ENCODE measurements around the gene INSL6.

Gene INSL6

GRCh38 chr9:5146241-5146640, 39.2 kb downstream of the INSL6 start:
- Histone ChIP-seq H3K9ac (ENCODE audit: low read length) (no peak overlapping the region), H3K23ac (ENCODE audit: low read length) (no peak overlapping the region), H4K8ac (ENCODE audit: low read depth, low read length) (no peak overlapping the region), H3K79me1 (ENCODE audit: low read length) (no peaks in the 10 kb centered on the region), H2BK5ac (ENCODE audit: low read depth, low read length, poor library complexity) (no peak overlapping the region), H3K36me3 (ENCODE audit: control insufficient read depth in 1 of 2, insufficient read depth in 2 of 2, low read length in 2 of 2) (no peaks in the 10 kb centered on the region), H4K12ac (ENCODE audit: low read depth, low read length) (no peak overlapping the region), H3K79me2 (ENCODE audit: control insufficient read depth, insufficient read depth, low read length, poor library complexity) (no peaks in the 10 kb centered on the region), H3K27me3 (ENCODE audit: insufficient read depth, low read length) (no peaks in the 10 kb centered on the region), H4K91ac (ENCODE audit: low read depth, low read length) (no peak overlapping the region), H3K18ac (ENCODE audit: low read length) (no peak overlapping the region), H2BK120ac (ENCODE audit: insufficient read depth, low read length, poor library complexity) (no peak overlapping the region), H2BK12ac (ENCODE audit: low read length) (no peak overlapping the region), H3K4ac (ENCODE audit: low read depth, low read length) (no peak overlapping the region), H2AFZ (ENCODE audit: insufficient read depth, low read length, poor library complexity) (no peak overlapping the region), H3K4me2 (ENCODE audit: low read length) (no peak overlapping the region), H3K27ac (ENCODE audit: low read depth, low read length) (no peak overlapping the region), H3K14ac (ENCODE audit: low read length) (no peak overlapping the region), H3K4me1 (ENCODE audit: control insufficient read depth in 1 of 2, insufficient read depth in 2 of 2, low read length in 2 of 2) (no peaks in the 10 kb centered on the region), H3K9me3 (ENCODE audit: insufficient read depth, low read depth, low read length) (no peaks in the 10 kb centered on the region), H2AK5ac (ENCODE audit: low read length) (no peak overlapping the region), H3K4me3 (ENCODE audit: low read depth, low read length) (no peak overlapping the region)
- no peak for DNase-seq
- no CpG with 5 or more reads among the region's 1 CpG for whole genome bisulfite sequencing (ENCODE audit: extremely low coverage, insufficient coverage, insufficient read length)

GRCh38 chr9:5144217-5144616, 41.2 kb downstream of the INSL6 start:
- WGBS (ENCODE audit: extremely low coverage, insufficient coverage, insufficient read length) = no CpG with 5 or more reads among the region's 7 CpGs
- H3K4ac ChIP-seq (ENCODE audit: low read depth, low read length) = no peak overlapping the region
- H3K4me3 ChIP-seq (ENCODE audit: low read depth, low read length) = no peak overlapping the region
- no peak overlapping the region for H3K23ac ChIP-seq (ENCODE audit: low read length)
- H3K9me3 ChIP-seq (ENCODE audit: insufficient read depth, low read depth, low read length) = no peaks in the 10 kb centered on the region
- DNase-seq = no peak
- no peak overlapping the region for H3K27ac ChIP-seq (ENCODE audit: low read depth, low read length)
- H2BK12ac ChIP-seq (ENCODE audit: low read length) = no peak overlapping the region
- no peaks in the 10 kb centered on the region for H3K36me3 ChIP-seq (ENCODE audit: control insufficient read depth in 1 of 2, insufficient read depth in 2 of 2, low read length in 2 of 2)
- H2AK5ac ChIP-seq (ENCODE audit: low read length) = no peak overlapping the region
- H2BK120ac ChIP-seq (ENCODE audit: insufficient read depth, low read length, poor library complexity) = no peak overlapping the region
- no peaks in the 10 kb centered on the region for H3K79me2 ChIP-seq (ENCODE audit: control insufficient read depth, insufficient read depth, low read length, poor library complexity)
- no peak overlapping the region for H2AFZ ChIP-seq (ENCODE audit: insufficient read depth, low read length, poor library complexity)
- no peak overlapping the region for H3K4me2 ChIP-seq (ENCODE audit: low read length)
- H3K14ac ChIP-seq (ENCODE audit: low read length) = no peak overlapping the region
- no peak overlapping the region for H4K91ac ChIP-seq (ENCODE audit: low read depth, low read length)
- H3K79me1 ChIP-seq (ENCODE audit: low read length) = no peaks in the 10 kb centered on the region
- no peak overlapping the region for H4K12ac ChIP-seq (ENCODE audit: low read depth, low read length)
- no peak overlapping the region for H4K8ac ChIP-seq (ENCODE audit: low read depth, low read length)
- no peak overlapping the region for H3K18ac ChIP-seq (ENCODE audit: low read length)
- H3K27me3 ChIP-seq (ENCODE audit: insufficient read depth, low read length) = no peaks in the 10 kb centered on the region
- no peaks in the 10 kb centered on the region for H3K4me1 ChIP-seq (ENCODE audit: control insufficient read depth in 1 of 2, insufficient read depth in 2 of 2, low read length in 2 of 2)
- H3K9ac ChIP-seq (ENCODE audit: low read length) = no peak overlapping the region
- H2BK5ac ChIP-seq (ENCODE audit: low read depth, low read length, poor library complexity) = no peak overlapping the region

GRCh38 chr9:5140151-5140550, 45.3 kb downstream of the INSL6 start:
- Histone ChIP-seq H3K14ac (ENCODE audit: low read length) (no peak overlapping the region), H3K4me1 (ENCODE audit: control insufficient read depth in 1 of 2, insufficient read depth in 2 of 2, low read length in 2 of 2) (no peaks in the 10 kb centered on the region), H3K4me3 (ENCODE audit: low read depth, low read length) (no peak overlapping the region), H2AFZ (ENCODE audit: insufficient read depth, low read length, poor library complexity) (no peak overlapping the region), H3K27ac (ENCODE audit: low read depth, low read length) (no peak overlapping the region), H3K4ac (ENCODE audit: low read depth, low read length) (no peak overlapping the region), H3K18ac (ENCODE audit: low read length) (no peak overlapping the region), H3K4me2 (ENCODE audit: low read length) (no peak overlapping the region), H3K9ac (ENCODE audit: low read length) (no peak overlapping the region), H4K12ac (ENCODE audit: low read depth, low read length) (no peak overlapping the region), H3K23ac (ENCODE audit: low read length) (no peak overlapping the region), H3K36me3 (ENCODE audit: control insufficient read depth in 1 of 2, insufficient read depth in 2 of 2, low read length in 2 of 2) (no peaks in the 10 kb centered on the region), H3K27me3 (ENCODE audit: insufficient read depth, low read length) (no peaks in the 10 kb centered on the region), H3K79me2 (ENCODE audit: control insufficient read depth, insufficient read depth, low read length, poor library complexity) (no peaks in the 10 kb centered on the region), H2BK120ac (ENCODE audit: insufficient read depth, low read length, poor library complexity) (no peak overlapping the region), H2AK5ac (ENCODE audit: low read length) (no peak overlapping the region), H2BK5ac (ENCODE audit: low read depth, low read length, poor library complexity) (no peak overlapping the region), H3K9me3 (ENCODE audit: insufficient read depth, low read depth, low read length) (no peaks in the 10 kb centered on the region), H2BK12ac (ENCODE audit: low read length) (no peak overlapping the region), H3K79me1 (ENCODE audit: low read length) (no peaks in the 10 kb centered on the region), H4K8ac (ENCODE audit: low read depth, low read length) (no peak overlapping the region), H4K91ac (ENCODE audit: low read depth, low read length) (no peak overlapping the region)
- DNase-seq = no peak
- no CpG with 5 or more reads among the region's 1 CpG for WGBS (ENCODE audit: extremely low coverage, insufficient coverage, insufficient read length)

- no peak for DNase-seq
- Histone ChIP-seq H2BK5ac (ENCODE audit: low read depth, low read length, poor library complexity) (no peak overlapping the region), H2BK120ac (ENCODE audit: insufficient read depth, low read length, poor library complexity) (no peak overlapping the region), H3K27ac (ENCODE audit: low read depth, low read length) (no peak overlapping the region), H3K9me3 (ENCODE audit: insufficient read depth, low read depth, low read length) (no peaks in the 10 kb centered on the region), H2AK5ac (ENCODE audit: low read length) (no peak overlapping the region), H2AFZ (ENCODE audit: insufficient read depth, low read length, poor library complexity) (no peak overlapping the region), H4K8ac (ENCODE audit: low read depth, low read length) (no peak overlapping the region), H3K79me2 (ENCODE audit: control insufficient read depth, insufficient read depth, low read length, poor library complexity) (no peaks in the 10 kb centered on the region), H3K4ac (ENCODE audit: low read depth, low read length) (no peak overlapping the region), H3K27me3 (ENCODE audit: insufficient read depth, low read length) (no peaks in the 10 kb centered on the region), H3K4me3 (ENCODE audit: low read depth, low read length) (no peak overlapping the region), H2BK12ac (ENCODE audit: low read length) (no peak overlapping the region), H4K12ac (ENCODE audit: low read depth, low read length) (no peak overlapping the region), H4K91ac (ENCODE audit: low read depth, low read length) (no peak overlapping the region), H3K9ac (ENCODE audit: low read length) (no peak overlapping the region), H3K23ac (ENCODE audit: low read length) (no peak overlapping the region), H3K79me1 (ENCODE audit: low read length) (no peaks in the 10 kb centered on the region), H3K14ac (ENCODE audit: low read length) (no peak overlapping the region), H3K4me2 (ENCODE audit: low read length) (no peak overlapping the region), H3K36me3 (ENCODE audit: control insufficient read depth in 1 of 2, insufficient read depth in 2 of 2, low read length in 2 of 2) (peaks cover 0 to 2% of the 10 kb centered on the region in 2 experiments), H3K18ac (ENCODE audit: low read length) (no peak overlapping the region), H3K4me1 (ENCODE audit: control insufficient read depth in 1 of 2, insufficient read depth in 2 of 2, low read length in 2 of 2) (no peaks in the 10 kb centered on the region)
- WGBS (ENCODE audit: extremely low coverage, insufficient coverage, insufficient read length) = no CpG with 5 or more reads among the region's 3 CpGs
Measured at GRCh38 chr9:5122516-5122915, 62.9 kb downstream of the INSL6 start.

Measured in trophoblast cell (in vitro differentiated cells and primary cell).